ENCODE results near the gene VASN.
"Not testable (repeated sequence)": the region's sequence is repeated elsewhere in the genome, so short reads cannot be mapped to it uniquely, and the experiment has no call there.

VASN gene

GRCh38 chr16:4389051-4389955 is 17.7 kb downstream of the VASN start:
- in situ Hi-C loops (cut with MboI; ENCODE audit: low sequenced_read_pairs, unreplicated experiment), result no loop called here
- no peak for DNase-seq (ENCODE audit: low spot score)

GRCh38 chr16:4390266-4391260 is 18.9 kb downstream of the VASN start:
- no peak for TF ChIP-seq CTCF (IDR thresholded peaks at IDR 0.05; ENCODE audit: borderline replicate concordance, control extremely low read depth, extremely low read depth, insufficient read depth, missing control alignments)
- DNase-seq (ENCODE audit: low spot score), result no peak
- in situ Hi-C loops (cut with MboI; ENCODE audit: low sequenced_read_pairs, unreplicated experiment), result no loop called here

More at GRCh38 chr16:4389051-4389955, 17.7 kb downstream of the VASN start:
- TF ChIP-seq CTCF (IDR thresholded peaks at IDR 0.05; ENCODE audit: borderline replicate concordance, control extremely low read depth, extremely low read depth, insufficient read depth, missing control alignments), result no peak

- no peak for TF ChIP-seq CTCF (IDR thresholded peaks at IDR 0.05; ENCODE audit: borderline replicate concordance, control extremely low read depth, extremely low read depth, insufficient read depth, missing control alignments)
- no peak for DNase-seq (ENCODE audit: low spot score)
- in situ Hi-C loops (cut with MboI; ENCODE audit: low sequenced_read_pairs, unreplicated experiment), result no loop called here
These were observed 20.2 kb downstream of the VASN start for GRCh38 chr16:4391631-4392381.

- in situ Hi-C loops (cut with MboI; ENCODE audit: low sequenced_read_pairs, unreplicated experiment), result no loop called here
- DNase-seq (ENCODE audit: low spot score), result no peak
- no peak for TF ChIP-seq CTCF (IDR thresholded peaks at IDR 0.05; ENCODE audit: borderline replicate concordance, control extremely low read depth, extremely low read depth, insufficient read depth, missing control alignments)
These were observed 21.0 kb downstream of the VASN start for GRCh38 chr16:4392382-4393239.

- in situ Hi-C loops (cut with MboI; ENCODE audit: low sequenced_read_pairs, unreplicated experiment), result no loop called here
- TF ChIP-seq CTCF (IDR thresholded peaks at IDR 0.05; ENCODE audit: borderline replicate concordance, control extremely low read depth, extremely low read depth, insufficient read depth, missing control alignments), result no peak
These were observed 21.6 kb downstream of the VASN start for GRCh38 chr16:4393240-4393600.

GRCh38 chr16:4393850-4394249 is 22.2 kb downstream of the VASN start:
- in situ Hi-C loops (cut with MboI; ENCODE audit: low sequenced_read_pairs, unreplicated experiment); DNase-seq (ENCODE audit: low spot score): not testable (repeated sequence)

More at GRCh38 chr16:4393240-4393600, 21.6 kb downstream of the VASN start:
- DNase-seq (ENCODE audit: low spot score), result no peak

Measured in GM13976 (cell line).